A549 (cell line): ENCODE results near the gene ACVR2B. TPM values are rescaled to one million over a fixed set of nuclear protein-coding genes. Genes with fewer than 3 reads are reported as not detected.

Experiments used
- ATAC-seq, 2 experiments: fragments of 200-7000 bp in 1 of 2; fragments of >200 bp in 1 of 2; cut with Nextera tagmentation in 1 of 2; cut with Tn5 transposase in 1 of 2; 3 replicates each; pipeline versions ENCODE4 v1.8.0 to v1.9.1; 2018 to 2020; ENCODE audit warnings: mild to moderate bottlenecking in 1 of 2, moderate library complexity in 1 of 2
- CTCF ChIA-PET: fragments of 300-600 bp; sonication (Branson Sonifier 250); formaldehyde crosslinking; extraction: SDS; loops from one replicate; lab custom pipeline; 2021; ENCODE audit warnings: antibody characterized with exemption, inconsistent platforms; lab: Yijun Ruan, JAX
- POLR2A ChIA-PET: fragments of 350-600 bp; formaldehyde crosslinking; extraction: SDS; loops from one replicate; lab custom pipeline; 2021; ENCODE audit warnings: antibody characterized with exemption, inconsistent platforms; lab: Yijun Ruan, JAX
- DNase-seq, 2 experiments: peaks; one replicate each; pipeline versions ENCODE4 v3.0.0 to v3.0.0-alpha.2; 2011 to 2016; ENCODE audit warnings: low read depth in 1 of 2, low spot score in 1 of 2
- FAIRE-seq: peaks from 2 replicates; lab custom pipeline; 2011; peaks lifted over from hg19 to GRCh38; lab: Jason Lieb, UNC
- H3K27ac ChIP-seq, 2 experiments: fragments of >200 bp; sonication (Bioruptor Twin); formaldehyde crosslinking; 3 replicates each; pipeline ENCODE4 v1.5.1; 2016 to 2017
- H3K4me1 ChIP-seq: fragments of >200 bp; sonication (Bioruptor Twin); formaldehyde crosslinking; 3 replicates; pipeline ENCODE4 v1.6.1; 2016
- H3K4me2 ChIP-seq: fragments of >200 bp; sonication (Bioruptor Twin); formaldehyde crosslinking; 3 replicates; pipeline ENCODE4 v1.6.1; 2016
- H3K4me3 ChIP-seq: fragments of >200 bp; sonication (Bioruptor Twin); formaldehyde crosslinking; 3 replicates; pipeline ENCODE4 v1.5.1; 2016
- H3K9me3 ChIP-seq: fragments of >200 bp; sonication (Bioruptor Twin); formaldehyde crosslinking; 3 replicates; pipeline ENCODE4 v1.6.1; 2016
- CHD2 ChIP-seq: fragments of 150-350 bp; IDR thresholded peaks from 2 replicates; pipeline ENCODE4 v1.6.1; 2014; ENCODE audit warnings: low read length; ENCODE audit not compliant: partially characterized antibody
- FOSL2 ChIP-seq, 2 experiments: fragments of 450-650 bp in 1 of 2; fragments of >200 bp in 1 of 2; sonication (Bioruptor Twin) in 1 of 2; formaldehyde crosslinking; IDR thresholded peaks; 2 replicates each; pipeline versions ENCODE4 v1.5.0 to v1.6.1; 2016 to 2020; ENCODE audit warnings: mild to moderate bottlenecking in 1 of 2, moderate library complexity in 1 of 2
- FOXS1 ChIP-seq: fragments of 250-450 bp; sonication (Bioruptor Pico); IDR thresholded peaks from 2 replicates; pipeline ENCODE4 v1.5.0; 2020; ENCODE audit warnings: mild to moderate bottlenecking, moderate library complexity
- HOXA7 ChIP-seq: fragments of 250-450 bp; sonication (Bioruptor Pico); IDR thresholded peaks from 2 replicates; pipeline ENCODE4 v1.5.0; 2020; ENCODE audit warnings: mild to moderate bottlenecking, moderate library complexity
- HOXB13 ChIP-seq: fragments of 250-450 bp; sonication (Bioruptor Pico); IDR thresholded peaks from 2 replicates; pipeline ENCODE4 v1.5.0; 2020; ENCODE audit warnings: low read depth, mild to moderate bottlenecking, moderate library complexity
- JUNB ChIP-seq: fragments of >200 bp; sonication (Bioruptor Twin); formaldehyde crosslinking; IDR thresholded peaks from 2 replicates; pipeline ENCODE4 v1.6.1; 2016
- KDM1A ChIP-seq: fragments of 200-600 bp; sonication (generic); IDR thresholded peaks from 2 replicates; pipeline ENCODE4 v1.6.1; 2016; ENCODE audit warnings: low read depth, mild to moderate bottlenecking
- KDM5A ChIP-seq: fragments of 200-600 bp; sonication (generic); IDR thresholded peaks from 2 replicates; pipeline ENCODE4 v1.6.1; 2016; ENCODE audit warnings: antibody characterized with exemption, mild to moderate bottlenecking
- MAFK ChIP-seq: fragments of 450-650 bp; IDR thresholded peaks from 2 replicates; pipeline ENCODE4 v1.6.1; 2014; ENCODE audit not compliant: partially characterized antibody
- MYC ChIP-seq: IDR thresholded peaks from 2 replicates; pipeline ENCODE4 v1.6.1; 2012; ENCODE audit warnings: mild to moderate bottlenecking, inconsistent platforms, low read length, improper control_type of control experiment, borderline replicate concordance
- NPAS2 ChIP-seq: fragments of 250-450 bp; sonication (Bioruptor Pico); IDR thresholded peaks from 2 replicates; pipeline ENCODE4 v1.8.0; 2022; ENCODE audit warnings: mild to moderate bottlenecking, moderate library complexity, borderline replicate concordance
- NR3C1 ChIP-seq: fragments of >200 bp; sonication (Bioruptor Twin); formaldehyde crosslinking; IDR thresholded peaks from 3 replicates; pipeline ENCODE4 v1.6.1; 2017
- RAD21 ChIP-seq, 2 experiments: fragments of >200 bp in 1 of 2; sonication (Bioruptor Twin) in 1 of 2; formaldehyde crosslinking in 1 of 2; IDR thresholded peaks in 1 of 2; conservative IDR thresholded peaks in 1 of 2; 2 replicates in 1 of 2; 3 replicates in 1 of 2; pipeline ENCODE4 v1.6.1; 2012 to 2018; ENCODE audit warnings: inconsistent platforms in 1 of 2
- RARB ChIP-seq: fragments of 250-450 bp; sonication (Bioruptor Pico); IDR thresholded peaks from 2 replicates; pipeline ENCODE4 v1.8.0; 2021; ENCODE audit warnings: mild to moderate bottlenecking, moderate library complexity
- RFX5 ChIP-seq: fragments of 450-650 bp; IDR thresholded peaks from 2 replicates; pipeline ENCODE4 v1.7.1; 2014; ENCODE audit warnings: antibody characterized with exemption, mild to moderate bottlenecking, moderate library complexity
- RNF2 ChIP-seq: fragments of 200-600 bp; sonication (generic); IDR thresholded peaks from 2 replicates; pipeline ENCODE4 v1.6.1; 2016; ENCODE audit warnings: low read depth, mild to moderate bottlenecking, antibody characterized with exemption, moderate library complexity, borderline replicate concordance
- ZSCAN20 ChIP-seq: fragments of 250-450 bp; sonication (Bioruptor Pico); IDR thresholded peaks from 2 replicates; pipeline ENCODE4 v1.8.0; 2022; ENCODE audit warnings: mild to moderate bottlenecking, moderate library complexity
- WGBS: methylation state at CpG from one replicate; pipeline ENCODE4 v1.1.6; 2017; ENCODE audit errors: missing lambda C conversion rate; 5-methylcytosine and 5-hydroxymethylcytosine counted together
- polyA plus RNA-seq, 4 experiments: library from polyadenylated mRNA; depleted of rRNA in 3 of 4; stranded (reverse); fragments of >200 nt; fragmentation: RNase III in 1 of 4; extraction: RNeasy Plus Mini Kit Qiagen cat#74134 plus additional on column Dnase treatment in 1 of 4; gene quantifications; 2 replicates in 3 of 4; 3 replicates in 1 of 4; pipeline ENCODE4 v1.2.3, GENCODE V29; 2011 to 2017
- TF ChIP-seq, protein P1 (sequence below): fragments of >200 bp; sonication (Bioruptor Twin); formaldehyde crosslinking; IDR thresholded peaks from 3 replicates; pipeline ENCODE4 v1.6.1; 2016
- TF ChIP-seq, protein P2 (sequence below): IDR thresholded peaks from 2 replicates; pipeline ENCODE4 v1.6.1; 2012
- TF ChIP-seq, protein P3 (sequence below): fragments of 250-450 bp; sonication (Bioruptor Pico); IDR thresholded peaks from 2 replicates; pipeline ENCODE4 v1.5.0; 2021; ENCODE audit warnings: mild to moderate bottlenecking, moderate library complexity, borderline replicate concordance

Gene ACVR2B
- polyA plus RNA-seq, 2 of the 4 experiments (the other 2 are of a cell fraction): 1.2 to 2.8 TPM

DNA sequence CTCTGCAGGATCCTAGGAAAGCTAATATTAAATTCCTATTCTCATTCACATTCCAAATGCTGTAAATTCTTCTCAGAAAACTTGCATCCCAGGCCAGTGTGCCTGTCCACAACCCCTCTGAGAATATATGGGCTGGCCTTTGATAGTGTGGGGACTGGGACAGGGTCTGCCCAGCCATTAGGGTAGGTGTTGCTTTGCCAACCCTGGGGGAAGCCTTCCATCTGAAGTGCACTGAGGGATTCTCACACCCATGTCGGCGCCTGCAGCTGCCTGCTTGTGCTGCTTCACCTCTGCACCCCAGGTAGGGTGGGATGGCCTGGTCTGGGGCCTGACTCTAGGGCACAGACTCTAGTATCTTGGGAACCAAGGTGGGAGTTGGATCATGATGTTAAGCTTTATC, 27.2 kb downstream of the ACVR2B start:
- Histone ChIP-seq H3K4me2 (no peak overlapping the region), H3K27ac (no peak overlapping the region), H3K4me3 (no peak overlapping the region), H3K9me3 (no peaks in the 10 kb centered on the region), H3K4me1 (no peaks in the 10 kb centered on the region)
- no peak for TF ChIP-seq FOXS1 (CRISPR knock-in tag)
- no peak for TF ChIP-seq ZSCAN20 (CRISPR knock-in tag)
- TF ChIP-seq KDM5A: no peak
- TF ChIP-seq, protein P1, sequence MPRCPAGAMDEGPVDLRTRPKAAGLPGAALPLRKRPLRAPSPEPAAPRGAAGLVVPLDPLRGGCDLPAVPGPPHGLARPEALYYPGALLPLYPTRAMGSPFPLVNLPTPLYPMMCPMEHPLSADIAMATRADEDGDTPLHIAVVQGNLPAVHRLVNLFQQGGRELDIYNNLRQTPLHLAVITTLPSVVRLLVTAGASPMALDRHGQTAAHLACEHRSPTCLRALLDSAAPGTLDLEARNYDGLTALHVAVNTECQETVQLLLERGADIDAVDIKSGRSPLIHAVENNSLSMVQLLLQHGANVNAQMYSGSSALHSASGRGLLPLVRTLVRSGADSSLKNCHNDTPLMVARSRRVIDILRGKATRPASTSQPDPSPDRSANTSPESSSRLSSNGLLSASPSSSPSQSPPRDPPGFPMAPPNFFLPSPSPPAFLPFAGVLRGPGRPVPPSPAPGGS: no peak
- TF ChIP-seq MAFK: no peak
- TF ChIP-seq CHD2: no peak
- no peak for TF ChIP-seq RAD21 (conservative IDR thresholded peaks at IDR 0.05 in 1 of 2, IDR thresholded peaks at IDR 0.05 in 1 of 2)
- no peak for TF ChIP-seq RFX5
- TF ChIP-seq HOXB13: no peak
- no peak for TF ChIP-seq HOXA7
- TF ChIP-seq KDM1A: no peak
- no peak for TF ChIP-seq RNF2
- TF ChIP-seq NPAS2 (CRISPR knock-in tag): no peak
- TF ChIP-seq NR3C1: no peak
- TF ChIP-seq, protein P2, sequence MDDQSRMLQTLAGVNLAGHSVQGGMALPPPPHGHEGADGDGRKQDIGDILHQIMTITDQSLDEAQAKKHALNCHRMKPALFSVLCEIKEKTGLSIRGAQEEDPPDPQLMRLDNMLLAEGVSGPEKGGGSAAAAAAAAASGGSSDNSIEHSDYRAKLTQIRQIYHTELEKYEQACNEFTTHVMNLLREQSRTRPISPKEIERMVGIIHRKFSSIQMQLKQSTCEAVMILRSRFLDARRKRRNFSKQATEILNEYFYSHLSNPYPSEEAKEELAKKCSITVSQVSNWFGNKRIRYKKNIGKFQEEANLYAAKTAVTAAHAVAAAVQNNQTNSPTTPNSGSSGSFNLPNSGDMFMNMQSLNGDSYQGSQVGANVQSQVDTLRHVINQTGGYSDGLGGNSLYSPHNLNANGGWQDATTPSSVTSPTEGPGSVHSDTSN: no peak
- TF ChIP-seq RARB (CRISPR knock-in tag): no peak
- TF ChIP-seq, protein P3, sequence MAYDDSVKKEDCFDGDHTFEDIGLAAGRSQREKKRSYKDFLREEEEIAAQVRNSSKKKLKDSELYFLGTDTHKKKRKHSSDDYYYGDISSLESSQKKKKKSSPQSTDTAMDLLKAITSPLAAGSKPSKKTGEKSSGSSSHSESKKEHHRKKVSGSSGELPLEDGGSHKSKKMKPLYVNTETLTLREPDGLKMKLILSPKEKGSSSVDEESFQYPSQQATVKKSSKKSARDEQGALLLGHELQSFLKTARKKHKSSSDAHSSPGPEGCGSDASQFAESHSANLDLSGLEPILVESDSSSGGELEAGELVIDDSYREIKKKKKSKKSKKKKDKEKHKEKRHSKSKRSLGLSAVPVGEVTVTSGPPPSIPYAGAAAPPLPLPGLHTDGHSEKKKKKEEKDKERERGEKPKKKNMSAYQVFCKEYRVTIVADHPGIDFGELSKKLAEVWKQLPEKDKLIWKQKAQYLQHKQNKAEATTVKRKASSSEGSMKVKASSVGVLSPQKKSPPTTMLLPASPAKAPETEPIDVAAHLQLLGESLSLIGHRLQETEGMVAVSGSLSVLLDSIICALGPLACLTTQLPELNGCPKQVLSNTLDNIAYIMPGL (CRISPR knock-in tag): no peak
- DNase-seq (no peak), FAIRE-seq (no peak), ATAC-seq (no peak)
- CTCF ChIA-PET: interaction anchor here (0.7 to 4.6 kb wide), 31 partner anchors 9 to 550 kb away, joined by 3 to 95 read pairs (median 4); partner anchors contain the start of genes EXOG and XYLB
- 61% methylated on average over 2 of the region's 2 CpGs for WGBS
- POLR2A ChIA-PET: no interaction called here

DNA sequence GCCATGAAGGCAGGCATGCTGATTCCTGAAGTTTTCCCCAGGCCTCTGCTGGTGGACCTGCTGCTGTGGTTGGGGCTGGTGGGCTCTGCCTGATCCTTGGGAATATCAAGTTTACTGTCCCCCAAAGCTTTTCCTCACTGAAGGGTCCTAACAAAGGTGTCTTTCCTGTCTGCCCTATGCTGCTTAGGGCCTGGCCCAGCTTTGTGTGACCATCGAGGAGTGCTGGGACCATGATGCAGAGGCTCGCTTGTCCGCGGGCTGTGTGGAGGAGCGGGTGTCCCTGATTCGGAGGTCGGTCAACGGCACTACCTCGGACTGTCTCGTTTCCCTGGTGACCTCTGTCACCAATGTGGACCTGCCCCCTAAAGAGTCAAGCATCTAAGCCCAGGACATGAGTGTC, 29.3 kb downstream of the ACVR2B start:
- no peaks in the 10 kb centered on the region for H3K4me1 ChIP-seq
- ATAC-seq: no peak
- POLR2A ChIA-PET: no interaction called here
- H3K9me3 ChIP-seq: no peaks in the 10 kb centered on the region
- no peak for DNase-seq
- H3K4me3 ChIP-seq: no peak overlapping the region
- TF ChIP-seq RARB (CRISPR knock-in tag) (no peak), KDM1A (no peak), MYC (no peak), FOSL2 (IDR thresholded peaks at IDR 0.05) (no peak), FOSL2 (CRISPR knock-in tag; IDR thresholded peaks at IDR 0.05) (no peak), JUNB (no peak), KDM5A (no peak), HOXB13 (no peak)
- TF ChIP-seq, protein P3 (CRISPR knock-in tag): no peak
- no peak overlapping the region for H3K27ac ChIP-seq
- FAIRE-seq: no peak
- H3K4me2 ChIP-seq: no peak overlapping the region
- 88% methylated on average over 10 of the region's 10 CpGs for WGBS
- CTCF ChIA-PET: interaction anchor here (0.6 to 4.6 kb wide), 6 partner anchors 9 to 508 kb away, joined by 4 to 95 read pairs (median 5); partner anchors contain the start of gene XYLB
